Stimulated activated CD8-positive, alpha-beta memory T cell treated with anti-CD3 and anti-CD28 coated beads, Interleukin-15, amount 100 ng/mL, for 4 hours (primary cell): Measurements from ENCODE around the gene GRP.

Source experiments
- DNase-seq, 2 donors: peaks; one replicate each; pipeline ENCODE4 v3.0.0-alpha.2; 2020; ENCODE audit warnings: low read depth in 2 of 2

Gene GRP

DNA sequence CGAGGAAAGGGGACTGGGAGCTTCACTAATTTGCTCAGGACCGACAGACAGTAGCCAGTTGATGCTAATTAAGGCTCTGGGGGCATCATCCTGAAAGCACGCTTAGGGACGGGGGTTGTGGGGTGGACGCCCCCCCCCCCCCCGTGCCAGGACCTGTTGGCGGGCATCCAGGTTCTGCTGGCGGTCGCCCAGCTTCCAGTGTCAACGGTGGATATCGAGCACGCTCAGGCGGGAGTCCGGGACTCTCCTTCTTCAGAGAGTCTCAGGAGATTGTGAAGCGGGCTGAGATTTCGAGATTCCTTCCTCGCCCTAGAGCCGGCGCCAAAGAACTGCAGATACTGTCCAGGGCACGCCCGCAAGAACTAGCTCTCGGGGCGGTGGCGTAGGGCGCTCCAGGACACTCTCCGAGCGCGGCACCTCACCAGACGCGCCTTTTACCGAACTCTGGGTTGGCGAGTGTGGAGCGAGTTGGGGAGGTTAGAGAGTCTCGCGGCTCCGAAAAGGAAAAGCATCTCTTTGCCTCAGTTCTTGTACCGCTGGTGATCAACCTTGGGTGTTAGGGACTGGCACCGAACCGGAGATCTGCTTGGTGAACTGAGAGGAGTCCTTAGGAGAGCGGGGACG lies 47.7 kb downstream of the GRP start:
- DNase-seq: no peak

DNA sequence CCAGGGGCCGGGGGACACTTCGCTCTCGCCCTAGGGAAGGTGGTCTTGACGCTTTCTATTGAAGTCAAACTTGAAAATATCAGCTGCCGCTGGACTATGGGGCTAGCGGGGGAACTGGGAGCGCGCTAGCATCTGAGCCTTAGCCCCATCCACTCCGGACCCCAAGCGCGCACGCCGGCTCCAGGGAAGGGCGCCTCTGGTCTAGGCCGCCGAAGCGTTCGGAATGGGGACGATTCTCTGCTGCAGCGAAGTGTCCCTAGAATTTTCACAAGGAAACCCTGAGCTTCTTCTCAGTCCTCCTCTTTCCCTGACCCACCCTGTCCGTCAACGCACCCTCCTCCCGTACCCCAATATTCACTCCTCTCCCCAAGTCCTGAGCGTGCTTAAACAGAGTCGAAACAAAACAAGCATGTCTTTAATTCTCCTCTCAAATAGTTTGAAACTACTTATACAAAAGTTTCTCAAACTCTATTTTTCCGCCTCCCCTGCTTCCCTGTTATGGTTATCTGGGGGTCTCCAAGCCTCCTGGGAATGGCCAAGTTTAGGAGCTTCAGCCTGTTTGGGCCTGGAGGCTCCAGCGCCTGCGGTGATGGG lies 48.3 kb downstream of the GRP start:
- DNase-seq: no peak

DNA sequence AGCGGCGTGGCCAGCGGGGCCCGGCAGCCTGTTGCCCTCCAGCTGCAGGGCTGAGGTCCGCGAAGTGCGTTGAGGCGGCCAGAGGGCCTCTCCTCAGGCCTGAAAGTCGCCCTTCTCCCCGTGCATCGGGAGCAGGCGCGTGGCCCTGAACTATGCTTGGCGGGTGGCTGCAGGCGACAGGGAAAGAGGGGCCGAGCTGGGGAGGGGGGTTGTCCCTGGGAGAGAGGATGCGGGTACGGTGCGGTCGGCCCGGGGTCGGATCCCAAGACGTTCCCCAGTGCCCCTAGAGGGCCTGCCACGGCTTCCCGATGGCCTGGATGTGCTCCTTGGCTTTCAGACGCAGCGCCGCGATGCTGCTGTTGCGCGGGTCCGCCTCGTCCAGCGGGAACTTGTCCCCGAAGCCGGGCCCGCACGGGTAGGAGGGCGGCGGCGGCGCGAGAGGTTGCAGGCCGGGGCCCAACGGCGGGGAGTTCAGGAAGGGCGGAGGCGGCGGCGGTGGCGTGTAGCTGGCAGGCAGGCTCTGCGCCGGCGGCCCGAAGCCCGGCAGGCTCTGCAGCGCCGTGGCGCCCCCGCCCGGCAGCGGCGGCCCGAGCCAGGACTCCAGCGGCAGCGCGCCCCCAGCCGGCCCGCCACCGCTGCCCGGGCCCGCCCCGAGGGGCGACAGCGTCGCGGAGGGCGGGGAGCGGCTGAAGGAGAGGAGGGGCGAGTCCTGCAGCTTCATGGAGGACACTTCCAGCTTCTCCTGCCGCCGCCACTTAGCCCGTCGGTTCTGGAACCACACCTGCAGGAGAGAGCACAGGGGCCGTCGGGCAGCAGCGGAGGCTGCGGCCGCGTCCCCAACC lies 49.0 kb downstream of the GRP start:
- no peak for DNase-seq

DNA sequence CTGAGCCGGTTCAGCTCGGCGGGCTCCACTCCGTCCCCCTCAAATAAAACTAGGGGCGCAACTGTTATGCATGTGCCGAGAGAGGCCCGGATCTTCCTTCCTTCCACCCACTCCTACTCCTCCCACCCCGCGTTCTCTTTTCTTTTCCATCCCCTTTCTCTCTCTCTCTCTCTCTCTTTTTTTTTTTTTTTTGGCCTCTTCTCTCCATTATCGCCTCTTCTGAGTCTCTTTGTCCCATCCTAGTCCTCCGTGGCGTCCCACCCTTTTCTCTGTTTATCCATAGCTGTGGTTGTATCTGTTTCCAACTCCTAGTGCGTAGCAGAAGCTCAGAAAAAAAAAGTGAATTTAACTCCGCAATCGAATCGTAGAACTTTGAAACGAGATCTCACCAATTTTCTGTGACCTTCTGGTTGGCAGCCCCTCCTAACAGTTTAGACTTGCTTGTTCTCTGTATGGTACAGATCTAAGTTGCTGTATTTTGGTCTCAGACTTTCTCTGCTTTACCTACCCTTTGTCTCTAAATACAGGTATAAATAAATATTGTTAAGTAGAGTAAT lies 49.7 kb downstream of the GRP start:
- DNase-seq: no peak

DNA sequence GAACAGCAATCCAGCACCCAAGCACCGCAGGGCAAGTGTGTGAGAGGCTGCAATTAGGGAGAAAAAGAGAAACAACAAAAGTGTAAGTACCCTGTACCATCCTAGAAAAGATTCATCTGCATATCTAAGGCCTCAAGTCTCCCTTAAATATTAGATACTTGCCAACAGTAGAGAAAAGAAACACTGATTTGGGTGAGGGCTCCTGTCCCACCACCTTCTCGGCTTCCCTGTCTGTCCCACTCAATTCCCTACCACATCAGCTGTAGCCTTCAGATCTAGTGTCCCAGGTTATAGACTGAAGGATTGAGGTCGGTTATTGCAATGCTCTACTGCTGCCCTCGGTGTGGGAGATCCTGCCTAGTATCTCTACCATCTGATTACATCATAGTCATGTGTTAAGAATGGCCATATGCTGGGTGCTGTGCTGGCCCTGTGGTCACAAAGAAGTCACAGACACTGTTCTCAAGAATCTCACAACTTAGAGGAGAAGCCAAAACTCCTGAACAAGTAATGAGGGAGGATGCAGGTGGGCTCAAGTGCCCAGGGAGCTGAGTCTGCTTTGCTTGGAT lies 50.8 kb downstream of the GRP start:
- no peak for DNase-seq

DNA sequence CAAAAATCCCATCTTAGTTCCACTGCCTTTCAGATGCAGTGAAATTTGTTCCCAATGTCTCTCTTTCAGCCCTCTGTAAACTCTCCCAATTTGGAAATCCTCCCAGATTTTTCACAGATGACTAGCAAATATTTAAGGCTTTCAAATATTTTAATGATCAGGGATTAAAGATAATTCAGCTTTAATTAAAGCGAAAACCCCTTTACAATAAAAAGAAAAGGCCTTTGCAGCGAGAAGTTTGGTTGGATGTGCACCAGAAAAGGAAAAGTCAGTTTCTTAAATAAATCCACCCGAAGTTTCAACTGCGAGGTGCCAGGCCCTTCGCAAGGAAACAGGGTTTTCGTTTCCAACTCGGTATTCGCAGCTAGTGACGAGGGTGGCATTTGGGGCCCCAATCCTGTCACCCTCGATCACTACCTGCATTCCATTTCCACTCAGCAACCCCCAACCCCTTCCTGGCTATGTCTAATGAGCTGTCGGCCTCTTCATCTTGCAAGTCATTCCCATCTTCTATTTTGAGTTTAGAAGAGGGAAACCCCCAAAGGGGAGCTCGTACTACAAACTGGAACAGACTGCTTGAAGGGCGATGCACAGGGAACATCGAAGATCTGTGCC lies 51.8 kb downstream of the GRP start:
- no peak for DNase-seq

DNA sequence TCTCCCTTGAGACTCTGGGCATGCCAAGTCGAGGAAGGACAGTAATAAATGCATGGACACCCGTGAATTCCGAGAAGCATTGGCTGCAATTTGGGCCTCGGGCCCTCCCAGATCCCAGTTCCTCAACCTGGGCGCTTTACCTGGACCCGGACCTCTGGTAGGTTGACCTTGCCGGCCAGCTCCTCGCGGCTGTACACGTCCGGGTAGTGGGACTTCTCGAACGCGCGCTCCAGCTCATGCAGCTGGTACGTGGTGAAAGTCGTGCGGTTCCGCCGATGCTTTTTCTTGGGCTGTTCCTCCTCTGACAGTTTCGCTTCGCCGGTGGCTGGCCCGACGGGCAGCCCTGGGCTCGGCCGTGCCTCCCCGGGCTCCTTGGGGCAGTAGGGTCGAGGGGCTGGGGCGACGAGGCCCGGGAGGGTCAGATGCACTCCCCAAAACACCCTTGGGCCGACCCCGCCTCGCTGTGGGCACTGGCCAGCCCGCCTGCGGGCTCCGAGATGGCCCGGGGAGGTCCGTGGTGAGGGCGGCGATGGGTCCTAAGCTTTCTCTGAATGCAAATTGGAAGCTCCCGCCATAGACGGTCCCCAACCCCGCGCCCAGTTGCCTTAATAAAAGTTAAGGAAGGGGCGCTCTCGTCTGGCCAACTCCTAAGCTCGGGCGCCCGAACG lies 52.4 kb downstream of the GRP start:
- DNase-seq: no peak

DNA sequence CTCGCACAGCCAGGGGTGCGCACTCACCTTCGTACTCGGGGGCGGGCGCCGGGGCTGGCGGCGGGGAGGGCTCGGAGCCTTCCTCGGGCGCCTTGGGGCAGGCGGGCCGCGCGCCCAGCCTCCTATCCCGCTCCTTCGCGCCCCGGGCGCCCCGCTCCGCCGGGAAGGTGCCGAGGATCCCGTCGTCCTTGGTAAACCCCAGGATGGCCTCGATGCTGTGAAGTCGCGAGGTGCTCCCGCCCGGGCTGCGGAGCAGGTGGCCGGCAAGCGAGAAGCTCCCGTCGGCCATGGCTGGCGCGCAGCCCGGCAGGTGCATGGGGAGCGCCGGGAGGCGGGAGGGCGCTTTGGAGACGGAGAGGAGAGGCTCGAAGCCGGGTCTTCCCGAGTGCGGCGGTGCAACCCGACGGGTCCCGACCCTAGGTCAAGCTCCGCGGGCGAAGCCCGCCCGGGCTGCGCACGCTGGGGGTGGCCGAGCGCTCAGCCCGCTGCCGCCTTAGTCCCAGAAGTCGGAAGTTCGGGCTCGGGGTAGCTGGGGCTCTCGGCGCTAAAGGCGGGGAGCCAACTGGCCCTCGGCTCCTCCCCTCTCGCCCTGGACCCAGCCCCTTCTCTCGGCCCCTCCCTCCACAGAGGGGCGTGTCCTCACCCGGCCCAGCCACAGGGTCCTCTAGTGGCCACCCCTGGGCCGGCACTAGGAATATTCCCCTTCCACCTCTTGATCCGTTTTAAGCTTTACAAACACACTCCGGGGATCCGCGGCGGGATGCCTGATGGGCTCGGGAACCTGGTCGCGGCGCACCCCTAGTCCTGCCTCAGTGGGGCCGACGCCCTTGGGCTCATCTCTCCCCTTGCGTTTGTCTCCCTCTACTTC lies 53.2 kb downstream of the GRP start, which contains the start of gene RAX:
Gene RAX, minus strand, starts transcription at position 564 of the 868 bp plus-strand sequence. Its CDS starts 248 bp downstream, at position 316.
- DNase-seq: no peak

DNA sequence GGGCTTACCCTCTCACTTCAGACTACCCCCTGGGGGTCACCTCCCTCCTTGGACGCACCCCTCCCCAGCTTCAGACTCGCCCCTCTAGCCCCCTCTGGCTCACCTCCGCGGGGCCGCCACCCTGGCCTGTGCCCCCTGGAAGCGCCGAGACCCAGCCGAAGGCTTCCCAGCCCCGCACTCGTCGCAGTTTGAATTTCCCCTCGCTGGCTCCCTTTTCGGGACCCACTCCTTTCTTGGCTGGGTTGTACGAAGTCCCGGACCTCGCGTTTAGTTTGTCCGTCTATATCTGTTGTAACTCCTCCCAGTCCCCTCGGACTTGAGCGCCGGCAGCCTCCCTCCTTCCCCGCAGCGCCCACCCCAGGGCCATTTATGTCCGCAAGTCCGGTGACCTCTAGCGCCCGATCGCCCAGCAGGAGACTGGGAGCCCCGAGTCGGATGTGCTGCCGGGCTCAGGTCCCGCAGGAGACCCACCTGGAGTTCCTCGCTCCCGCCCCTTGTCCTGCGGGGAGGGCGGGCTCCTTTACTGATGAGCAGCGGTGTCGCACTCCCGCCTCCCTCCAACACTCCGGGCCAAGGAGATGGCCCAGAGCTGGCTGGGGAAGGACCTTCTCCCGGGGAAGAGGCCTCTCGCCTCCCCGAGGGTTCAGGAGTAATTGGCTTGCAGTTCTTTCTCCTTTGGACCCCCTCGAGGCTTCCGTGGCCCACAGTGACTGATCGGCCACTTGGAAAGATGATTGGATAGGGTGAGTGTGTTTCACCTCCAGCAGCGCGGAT lies 54.0 kb downstream of the GRP start:
- DNase-seq: no peak

DNA sequence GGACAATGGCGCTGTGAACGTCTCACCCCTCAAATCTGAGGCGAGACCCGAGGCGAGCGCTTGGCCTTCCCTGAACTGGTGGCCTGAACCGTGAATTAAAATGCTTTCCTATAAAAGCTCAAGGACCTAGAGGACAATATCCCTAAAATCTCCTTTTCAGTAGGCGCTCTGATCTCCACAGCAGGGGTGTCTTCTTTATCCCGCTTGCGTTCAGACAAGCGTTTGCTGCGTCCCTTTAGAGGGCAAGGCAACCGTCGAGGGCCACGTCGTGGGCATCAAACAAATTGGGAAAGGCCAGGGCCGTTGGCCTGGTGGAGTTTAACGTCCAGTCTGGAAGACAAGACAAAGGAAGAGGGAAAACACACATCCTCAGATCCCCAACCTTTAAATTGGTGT lies 54.6 kb downstream of the GRP start:
- DNase-seq: no peak

DNA sequence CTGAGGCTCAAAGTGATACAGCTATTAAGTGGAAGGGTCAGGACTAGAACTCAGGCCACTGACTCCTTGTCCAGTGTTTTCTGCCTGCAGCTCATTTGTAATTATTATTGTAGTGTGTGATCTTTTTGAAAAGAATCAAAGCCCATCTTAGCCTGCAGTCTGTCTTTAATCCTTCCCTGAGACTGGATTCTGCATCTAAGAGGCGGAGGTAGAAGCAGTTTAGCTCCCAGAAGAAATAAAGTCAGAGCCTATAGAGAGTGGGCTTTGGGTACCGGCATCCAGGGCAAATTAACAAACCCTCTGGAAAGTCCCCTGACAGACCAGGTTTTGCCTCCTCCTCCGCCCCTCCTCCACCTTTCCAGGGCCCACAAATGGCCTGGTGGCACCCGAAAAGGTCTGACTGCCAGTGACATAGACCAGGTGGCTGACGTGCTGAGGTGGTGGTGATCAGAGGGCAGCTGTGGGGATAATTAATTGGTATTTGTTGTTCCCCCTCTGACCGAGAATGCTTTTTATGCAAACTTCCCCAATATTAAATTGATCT lies 55.5 kb downstream of the GRP start:
- DNase-seq: no peak

DNA sequence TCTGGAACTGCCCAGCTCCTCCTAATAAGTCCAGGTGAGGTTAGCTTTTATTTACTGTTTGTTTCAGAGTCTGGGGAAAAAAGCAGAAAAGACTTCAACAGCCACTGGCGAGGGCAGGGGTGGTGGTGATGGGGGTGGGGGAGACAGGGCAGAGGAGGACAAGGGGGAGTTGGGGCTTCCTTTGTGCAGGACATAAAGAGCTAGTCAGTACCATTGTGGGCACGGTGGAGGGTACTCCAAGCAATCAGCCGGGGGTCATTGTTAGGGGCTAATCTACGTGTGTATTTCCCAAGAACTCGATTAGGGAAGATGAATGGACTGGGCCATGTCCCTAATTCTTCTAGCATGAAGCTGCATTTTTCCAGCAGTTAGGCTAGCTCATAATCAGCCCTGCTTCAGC lies 56.1 kb downstream of the GRP start:
- DNase-seq: no peak

DNA sequence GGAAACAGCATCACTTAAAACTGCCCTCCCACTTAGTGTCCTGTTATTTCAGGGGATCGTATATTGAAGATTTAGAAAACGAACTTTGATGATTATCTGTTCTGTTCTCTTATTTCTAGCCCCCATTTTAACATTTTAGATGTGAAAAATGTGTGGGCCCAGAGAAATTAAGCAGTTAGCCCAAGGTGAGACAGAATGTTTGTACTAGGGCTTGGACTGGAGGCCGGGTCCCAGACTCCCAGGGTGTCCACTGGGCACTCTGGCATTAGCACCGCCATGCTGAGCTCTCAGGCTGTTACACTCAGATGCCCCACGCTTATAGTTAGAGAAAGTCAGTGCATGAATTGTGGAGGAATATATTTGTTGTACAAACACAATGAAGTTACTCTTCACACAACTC lies 58.8 kb downstream of the GRP start:
- DNase-seq: no peak

DNA sequence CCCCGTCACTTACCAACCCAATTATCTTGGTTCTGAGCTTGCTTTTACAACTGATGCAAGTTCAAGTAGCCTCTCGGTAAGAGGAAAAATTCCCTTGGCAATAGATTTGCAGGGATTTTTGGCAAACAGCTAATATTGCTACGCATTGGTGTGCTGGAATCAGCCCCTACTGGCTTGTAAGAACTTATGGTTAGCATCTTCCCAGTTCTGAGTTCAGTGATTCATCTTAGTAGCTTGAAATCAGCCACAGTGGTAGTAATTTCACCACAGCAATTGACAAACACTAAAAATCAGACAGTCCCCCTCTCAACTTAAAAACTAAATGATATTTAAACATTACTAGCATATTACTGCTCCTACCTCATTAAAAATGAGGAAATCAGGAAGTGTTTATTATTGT lies 59.2 kb downstream of the GRP start:
- DNase-seq: no peak

DNA sequence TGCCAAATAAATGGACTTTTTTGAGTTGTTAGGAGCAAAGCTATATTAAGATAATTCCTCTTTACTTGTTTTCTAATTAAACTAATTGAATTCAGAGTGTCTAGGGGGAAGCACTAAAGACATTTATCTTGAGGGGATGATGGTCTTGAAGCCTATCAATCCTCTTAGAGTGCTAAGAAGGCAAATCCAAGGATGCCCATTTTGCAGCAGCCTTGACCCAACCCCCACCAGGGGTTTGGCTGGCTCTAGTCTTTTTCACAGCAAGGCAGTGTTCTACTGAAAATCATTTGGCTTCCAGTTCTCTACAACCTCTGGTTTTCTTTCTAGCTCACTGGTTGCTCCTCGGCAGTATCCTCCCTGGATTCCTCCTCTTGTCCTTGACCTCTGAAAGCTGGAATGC lies 59.8 kb downstream of the GRP start:
- no peak for DNase-seq
